Measurements from ENCODE around the gene TMPRSS4.

TMPRSS4 gene

GRCh38 chr11:118105657-118106305, 28.9 kb downstream of the TMPRSS4 start:
- no peak for DNase-seq (ENCODE audit: low read depth)

GRCh38 chr11:118106789-118107335, 30.0 kb downstream of the TMPRSS4 start:
- peak; percentile 3 for DNase-seq (ENCODE audit: low read depth)

- DNase-seq (ENCODE audit: low read depth), result no peak
Observed at GRCh38 chr11:118108513-118108912, 31.6 kb downstream of the TMPRSS4 start.

GRCh38 chr11:118109231-118109630, 32.4 kb downstream of the TMPRSS4 start:
- DNase-seq (ENCODE audit: low read depth), result peak; percentile 5

- DNase-seq (ENCODE audit: low read depth), result no peak
Observed at GRCh38 chr11:118111019-118111743, 34.3 kb downstream of the TMPRSS4 start.

GRCh38 chr11:118111744-118112035, 34.8 kb downstream of the TMPRSS4 start:
- no peak for DNase-seq (ENCODE audit: low read depth)

- no peak for DNase-seq (ENCODE audit: low read depth)
Observed at GRCh38 chr11:118112711-118113430, 36.0 kb downstream of the TMPRSS4 start.

GRCh38 chr11:118114266-118114665, 37.4 kb downstream of the TMPRSS4 start:
- DNase-seq (ENCODE audit: low read depth), result no peak

GRCh38 chr11:118115048-118115447, 38.2 kb downstream of the TMPRSS4 start:
- DNase-seq (ENCODE audit: low read depth), result no peak

GRCh38 chr11:118117790-118118601, 41.1 kb downstream of the TMPRSS4 start:
- DNase-seq (ENCODE audit: low read depth), result no peak

GRCh38 chr11:118120793-118121192, 43.9 kb downstream of the TMPRSS4 start:
- no peak for DNase-seq (ENCODE audit: low read depth)

- no peak for DNase-seq (ENCODE audit: low read depth)
Observed at GRCh38 chr11:118124929-118125535, 48.2 kb downstream of the TMPRSS4 start.

- no peak for DNase-seq (ENCODE audit: low read depth)
Observed at GRCh38 chr11:118126082-118126838, 49.4 kb downstream of the TMPRSS4 start.

- DNase-seq (ENCODE audit: low read depth), result no peak
Observed at GRCh38 chr11:118128310-118128709, 51.4 kb downstream of the TMPRSS4 start.

- no peak for DNase-seq (ENCODE audit: low read depth)
Observed at GRCh38 chr11:118128721-118129470, 52.0 kb downstream of the TMPRSS4 start.

GRCh38 chr11:118129471-118130172, 52.7 kb downstream of the TMPRSS4 start:
- no peak for DNase-seq (ENCODE audit: low read depth)

- no peak for DNase-seq (ENCODE audit: low read depth)
Observed at GRCh38 chr11:118132385-118133151, 55.7 kb downstream of the TMPRSS4 start.

GRCh38 chr11:118133816-118134215, 56.9 kb downstream of the TMPRSS4 start:
- no peak for DNase-seq (ENCODE audit: low read depth)

Measured in amniotic epithelial cell (primary cell).